H54 (cell line): ENCODE data around the gene ABI3.

ENCODE experiments used
- DNase-seq: peaks from one replicate; pipeline ENCODE4 v3.0.0; 2011; ENCODE audit warnings: low spot score, mixed read lengths; ENCODE audit not compliant: insufficient read length
- FAIRE-seq: peaks from 3 replicates; lab custom pipeline; 2011; peaks lifted over from hg19 to GRCh38; lab: Jason Lieb, UNC
- POLR2A ChIP-seq: IDR thresholded peaks from 2 replicates; pipeline ENCODE4 v1.6.1; 2011; ENCODE audit warnings: low read depth, mild to moderate bottlenecking, low read length

Gene ABI3

GRCh38 chr17:49213399-49213798 lies 2.9 kb downstream of the ABI3 start:
- FAIRE-seq (no peak), DNase-seq (no peak)
- TF ChIP-seq POLR2A = no peak

DNA sequence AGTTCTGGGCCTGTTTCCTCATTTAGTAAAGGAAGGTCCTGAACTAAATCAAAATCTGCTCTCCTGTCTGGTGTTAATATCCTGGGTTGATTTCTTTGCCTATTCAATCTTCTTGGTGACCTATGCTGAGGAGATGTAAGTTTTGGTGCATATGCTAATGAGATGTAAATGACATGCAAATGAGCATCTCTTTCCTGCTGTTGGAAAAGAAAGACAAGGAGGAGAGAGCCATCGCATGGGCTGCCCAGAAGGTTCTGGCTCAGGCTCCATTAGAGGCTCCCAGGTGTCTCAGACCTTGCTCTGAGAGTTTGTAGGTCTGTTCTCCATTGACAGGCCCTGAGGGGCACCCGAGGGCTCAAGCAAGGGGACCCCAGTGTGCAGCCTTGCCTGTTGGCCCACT lies 3.3 kb downstream of the ABI3 start:
- FAIRE-seq (no peak), DNase-seq (no peak)
- TF ChIP-seq POLR2A = no peak

GRCh38 chr17:49214676-49215360 lies 4.3 kb downstream of the ABI3 start:
- FAIRE-seq (no peak), DNase-seq (no peak)
- TF ChIP-seq POLR2A = no peak

DNA sequence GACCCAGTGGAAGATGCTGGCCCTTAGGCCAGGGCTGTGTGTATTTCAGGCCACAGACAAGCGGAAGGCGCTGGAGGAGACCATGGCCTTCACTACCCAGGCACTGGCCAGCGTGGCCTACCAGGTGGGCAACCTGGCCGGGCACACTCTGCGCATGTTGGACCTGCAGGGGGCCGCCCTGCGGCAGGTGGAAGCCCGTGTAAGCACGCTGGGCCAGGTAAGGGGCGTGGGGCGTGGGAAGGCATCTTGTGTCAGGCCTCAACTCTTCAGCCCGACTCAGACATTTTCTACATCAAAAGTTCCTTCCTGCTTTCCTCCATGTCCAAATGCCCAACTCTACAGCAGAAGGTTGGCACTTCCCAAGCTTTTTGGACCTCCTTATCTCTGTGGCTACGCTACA lies 6.0 kb downstream of the ABI3 start:
- DNase-seq = no peak
- no peak for TF ChIP-seq POLR2A
- no peak for FAIRE-seq

- no peak for FAIRE-seq
- no peak for DNase-seq
- TF ChIP-seq POLR2A = no peak
Measured at GRCh38 chr17:49216953-49217650, 6.6 kb downstream of the ABI3 start.

- TF ChIP-seq POLR2A = no peak
- FAIRE-seq (no peak), DNase-seq (no peak)
Measured at GRCh38 chr17:49217651-49218413, 7.3 kb downstream of the ABI3 start.

DNA sequence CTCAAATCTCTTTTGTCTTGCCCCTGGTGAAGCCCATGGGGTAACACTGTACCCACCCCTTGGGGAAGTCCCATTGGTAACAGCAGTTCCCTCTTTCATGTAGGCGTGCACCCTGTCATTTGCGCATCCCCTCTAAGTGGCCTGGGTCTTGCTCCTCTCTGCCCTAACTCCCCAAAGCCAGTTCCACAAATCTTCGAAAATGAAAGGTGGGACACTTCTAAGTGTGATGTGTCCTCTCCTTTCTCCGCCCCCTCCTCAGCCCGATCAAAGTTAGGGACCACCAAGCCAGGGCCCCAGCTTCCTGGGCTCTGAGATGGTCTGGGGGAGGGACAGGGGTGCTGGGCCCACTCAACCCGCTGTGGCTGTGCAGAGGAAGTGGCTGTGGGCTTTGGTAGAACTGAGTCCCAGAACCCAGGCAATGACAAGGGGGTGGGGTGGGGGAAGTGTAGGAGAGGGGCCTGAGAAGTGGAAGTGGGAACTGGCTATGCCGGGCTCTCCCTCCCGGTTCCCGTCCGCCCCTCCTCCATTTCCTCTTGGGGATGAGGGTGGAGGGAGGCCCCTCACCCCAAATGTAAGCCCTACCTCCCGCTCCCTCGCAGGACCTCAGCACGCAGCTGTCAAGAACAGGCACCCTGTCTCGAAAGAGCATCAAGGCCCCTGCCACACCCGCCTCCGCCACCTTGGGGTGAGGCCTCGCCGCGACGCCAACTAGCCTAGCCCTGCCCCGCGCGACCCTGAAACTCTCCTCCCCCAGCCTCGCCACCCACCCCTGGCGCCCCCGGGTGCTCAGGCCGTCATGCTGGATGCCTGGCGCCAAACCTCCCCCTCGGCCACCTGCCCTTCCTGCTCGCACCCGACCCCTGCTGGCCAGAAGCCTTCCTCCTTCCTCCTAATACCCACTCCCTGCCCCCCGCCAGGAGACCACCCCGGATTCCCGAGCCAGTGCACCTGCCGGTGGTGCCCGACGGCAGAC lies 8.7 kb downstream of the ABI3 start:
- TF ChIP-seq POLR2A = no peak
- FAIRE-seq = no peak

DNA sequence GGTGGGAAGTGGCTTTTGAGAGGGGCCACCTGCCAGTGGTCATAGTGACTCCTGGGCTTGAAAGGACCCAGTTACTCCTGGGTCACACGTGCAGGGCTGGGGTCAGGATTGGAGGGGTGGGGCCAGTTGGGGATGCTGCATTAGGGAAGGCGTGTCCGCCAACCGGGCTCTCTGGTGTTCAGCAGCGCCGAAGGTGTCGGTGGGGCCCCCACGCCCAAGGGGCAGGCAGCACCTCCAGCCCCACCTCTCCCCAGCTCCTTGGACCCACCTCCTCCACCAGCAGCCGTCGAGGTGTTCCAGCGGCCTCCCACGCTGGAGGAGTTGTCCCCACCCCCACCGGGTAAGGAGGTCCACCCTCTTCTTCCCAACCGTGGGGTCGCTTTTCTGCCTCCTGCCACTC lies 9.5 kb downstream of the ABI3 start:
- DNase-seq (no peak), FAIRE-seq (no peak)
- TF ChIP-seq POLR2A = no peak

More for the DNA sequence above, 8.7 kb downstream of the ABI3 start:
- DNase-seq = no peak

GRCh38 chr17:49223168-49223516 lies 12.6 kb downstream of the ABI3 start:
- DNase-seq (no peak), FAIRE-seq (no peak)
- no peak; the same call in 1 of the 2 replicates for TF ChIP-seq POLR2A

GRCh38 chr17:49223517-49224197 lies 13.2 kb downstream of the ABI3 start:
- TF ChIP-seq POLR2A = no peak
- peak; percentile 89 for DNase-seq
- FAIRE-seq = no peak

DNA sequence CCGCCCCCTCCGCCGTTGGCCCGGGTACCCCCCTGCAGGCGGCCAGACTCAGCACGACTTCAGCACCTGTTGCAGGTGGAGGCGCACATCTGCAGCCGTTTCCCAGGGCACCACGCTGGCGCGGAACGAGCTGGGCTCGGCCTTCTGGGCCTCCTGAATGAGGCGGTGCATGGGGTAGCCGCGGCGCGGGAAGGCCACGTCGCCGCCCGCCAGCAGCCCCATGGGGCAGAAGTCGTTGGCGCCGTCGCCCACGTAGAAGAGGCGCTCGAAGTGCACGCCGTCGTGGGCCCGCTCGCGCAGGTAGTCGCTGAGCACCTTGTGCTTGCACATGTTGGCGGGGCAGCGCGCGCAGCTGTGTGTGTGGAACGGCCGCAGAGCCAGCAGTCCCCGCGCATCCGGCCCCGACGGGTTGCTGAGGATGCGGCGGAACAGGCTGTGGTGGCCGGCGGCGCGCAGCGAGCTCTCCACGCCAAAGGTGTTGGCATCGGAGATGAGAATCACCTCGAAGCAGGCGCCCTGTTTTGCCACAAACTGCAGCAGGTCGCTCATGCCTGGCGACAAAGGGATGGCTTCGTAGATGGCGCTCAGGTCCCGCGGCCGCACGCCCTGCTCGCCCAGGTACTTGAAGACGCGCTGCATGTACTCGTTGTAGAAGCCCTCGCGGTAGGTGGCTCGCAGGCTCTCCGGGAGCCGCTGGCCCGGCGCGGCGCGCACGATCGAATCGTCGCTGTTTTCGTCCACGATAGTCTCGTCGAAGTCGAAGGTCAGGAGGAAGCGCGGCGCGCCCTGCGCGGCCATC lies 13.9 kb downstream of the ABI3 start:
- no peak for FAIRE-seq
- no peak for DNase-seq
- TF ChIP-seq POLR2A = no peak

DNA sequence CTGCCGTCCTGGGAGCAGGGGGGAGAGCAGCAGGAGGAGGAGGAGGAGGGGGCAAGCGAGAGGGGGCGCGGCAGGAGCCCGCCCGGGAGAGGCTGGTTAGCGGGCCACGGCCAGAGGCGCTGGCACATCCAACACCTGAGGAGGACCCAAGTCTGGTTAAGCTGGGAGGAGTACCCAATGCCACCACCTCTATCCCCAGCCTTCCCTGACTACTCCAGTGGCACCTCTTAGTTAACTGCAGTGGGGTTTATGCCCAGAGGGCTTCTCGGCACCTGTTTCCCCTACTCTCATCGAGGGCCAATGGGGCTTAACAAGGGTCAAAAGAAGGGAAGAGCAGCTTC lies 14.5 kb downstream of the ABI3 start:
- no peak for TF ChIP-seq POLR2A
- DNase-seq = no peak
- no peak for FAIRE-seq
